Mesenchymal stem cell (in vitro differentiated cells and primary cell): ENCODE measurements around the gene RSRP1.
"Not testable (repeated sequence)": the region's sequence is repeated elsewhere in the genome, so short reads cannot be mapped to it uniquely, and the experiment has no call there.

ENCODE experiments used
- DNase-seq: peaks from one replicate; pipeline ENCODE4 v3.0.0-alpha.2; 2013
- H2AFZ ChIP-seq: one replicate; pipeline ENCODE4 v1.6.1; 2013; ENCODE audit warnings: low read depth, mild to moderate bottlenecking, control low read depth, inconsistent platforms, low read length, moderate library complexity
- H2AK5ac ChIP-seq: 2 replicates; pipeline ENCODE4 v1.6.1; 2013; ENCODE audit warnings: low read length, moderate library complexity, mild to moderate bottlenecking, inconsistent platforms; ENCODE audit not compliant: severe bottlenecking
- H2BK120ac ChIP-seq: one replicate; pipeline ENCODE4 v1.6.1; 2013; ENCODE audit warnings: low read depth, mild to moderate bottlenecking, inconsistent platforms, low read length, moderate library complexity
- H2BK12ac ChIP-seq, 2 experiments: one replicate each; pipeline ENCODE4 v1.6.1; 2013; ENCODE audit warnings: inconsistent platforms in 2 of 2, low read length in 2 of 2, mild to moderate bottlenecking in 2 of 2, moderate library complexity in 2 of 2, control low read depth in 1 of 2
- H2BK15ac ChIP-seq: one replicate; pipeline ENCODE4 v1.6.1; 2013; ENCODE audit warnings: mild to moderate bottlenecking, low read depth, inconsistent platforms; ENCODE audit not compliant: poor library complexity, severe bottlenecking
- H2BK5ac ChIP-seq: 2 replicates; pipeline ENCODE4 v1.6.1; 2013; ENCODE audit warnings: low read depth, mild to moderate bottlenecking, low read length, control low read depth, inconsistent platforms; ENCODE audit not compliant: poor library complexity, severe bottlenecking
- H3K14ac ChIP-seq, 2 experiments: one replicate each; pipeline ENCODE4 v1.6.1; 2013; ENCODE audit warnings: inconsistent platforms in 2 of 2, low read length in 2 of 2, control low read depth in 1 of 2, mild to moderate bottlenecking in 1 of 2, moderate library complexity in 1 of 2
- H3K18ac ChIP-seq, 2 experiments: one replicate each; pipeline ENCODE4 v1.6.1; 2013; ENCODE audit warnings: inconsistent platforms in 2 of 2, low read length in 2 of 2, control low read depth in 1 of 2, low read depth in 1 of 2, mild to moderate bottlenecking in 1 of 2
- H3K23ac ChIP-seq, 2 experiments: one replicate each; pipeline ENCODE4 v1.6.1; 2013; ENCODE audit warnings: inconsistent platforms in 2 of 2, low read length in 2 of 2, mild to moderate bottlenecking in 2 of 2, moderate library complexity in 2 of 2, control low read depth in 1 of 2
- H3K27ac ChIP-seq: 2 replicates; pipeline ENCODE4 v1.5.1; 2013; ENCODE audit warnings: mild to moderate bottlenecking, moderate library complexity, low read length, control low read depth, inconsistent platforms; ENCODE audit not compliant: poor library complexity, severe bottlenecking
- H3K27me3 ChIP-seq, 2 experiments: 2 replicates each; pipeline versions ENCODE4 v1.6.1 to v1.7.0; 2013; ENCODE audit warnings: low read length in 2 of 2, mild to moderate bottlenecking in 2 of 2, moderate library complexity in 2 of 2, control low read depth in 1 of 2, inconsistent platforms in 1 of 2; ENCODE audit not compliant: control insufficient read depth in 1 of 2, insufficient read depth in 1 of 2
- H3K36me3 ChIP-seq, 2 experiments: 2 replicates each; pipeline versions ENCODE4 v1.6.1 to v1.7.0; 2013; ENCODE audit warnings: low read length in 2 of 2, control low read depth in 1 of 2, inconsistent platforms in 1 of 2, low read depth in 1 of 2, mild to moderate bottlenecking in 1 of 2; ENCODE audit not compliant: insufficient read depth in 2 of 2, control insufficient read depth in 1 of 2
- H3K4ac ChIP-seq, 2 experiments: one replicate each; pipeline ENCODE4 v1.6.1; 2013; ENCODE audit warnings: inconsistent platforms in 2 of 2, low read length in 2 of 2, mild to moderate bottlenecking in 2 of 2, moderate library complexity in 2 of 2, control low read depth in 1 of 2, low read depth in 1 of 2
- H3K4me1 ChIP-seq: 2 replicates; pipeline ENCODE4 v1.6.1; 2013; ENCODE audit warnings: low read depth, low read length, control low read depth; ENCODE audit not compliant: control insufficient read depth, insufficient read depth
- H3K4me2 ChIP-seq: 2 replicates; pipeline ENCODE4 v1.6.1; 2013; ENCODE audit warnings: low read length, mild to moderate bottlenecking, inconsistent platforms; ENCODE audit not compliant: poor library complexity, severe bottlenecking
- H3K4me3 ChIP-seq, 2 experiments: 2 replicates each; pipeline versions ENCODE4 v1.5.1 to v1.7.0; 2013; ENCODE audit warnings: low read length in 2 of 2, mild to moderate bottlenecking in 2 of 2, control low read depth in 1 of 2, low read depth in 1 of 2; ENCODE audit not compliant: insufficient read depth in 1 of 2
- H3K79me1 ChIP-seq: replicated peaks from 2 replicates; pipeline ENCODE4 v1.6.1; 2013; ENCODE audit warnings: mild to moderate bottlenecking, control low read depth, low read length, inconsistent platforms; ENCODE audit not compliant: poor library complexity, severe bottlenecking
- H3K9ac ChIP-seq: 2 replicates; pipeline ENCODE4 v1.7.0; 2013; ENCODE audit warnings: mild to moderate bottlenecking, low read length, moderate library complexity
- H3K9me3 ChIP-seq: 2 replicates; pipeline ENCODE4 v1.7.0; 2013; ENCODE audit warnings: mild to moderate bottlenecking, low read length; ENCODE audit not compliant: control insufficient read depth
- H4K8ac ChIP-seq: one replicate; pipeline ENCODE4 v1.6.1; 2013; ENCODE audit warnings: inconsistent platforms, mild to moderate bottlenecking, low read length, moderate library complexity
- H4K91ac ChIP-seq: one replicate; pipeline ENCODE4 v1.6.1; 2013; ENCODE audit warnings: mild to moderate bottlenecking, low read length, inconsistent platforms
- WGBS: methylation state at CpG from one replicate; pipeline ENCODE4 v1.1.7; 2013; ENCODE audit warnings: mixed read lengths; 5-methylcytosine and 5-hydroxymethylcytosine counted together

Gene RSRP1

DNA sequence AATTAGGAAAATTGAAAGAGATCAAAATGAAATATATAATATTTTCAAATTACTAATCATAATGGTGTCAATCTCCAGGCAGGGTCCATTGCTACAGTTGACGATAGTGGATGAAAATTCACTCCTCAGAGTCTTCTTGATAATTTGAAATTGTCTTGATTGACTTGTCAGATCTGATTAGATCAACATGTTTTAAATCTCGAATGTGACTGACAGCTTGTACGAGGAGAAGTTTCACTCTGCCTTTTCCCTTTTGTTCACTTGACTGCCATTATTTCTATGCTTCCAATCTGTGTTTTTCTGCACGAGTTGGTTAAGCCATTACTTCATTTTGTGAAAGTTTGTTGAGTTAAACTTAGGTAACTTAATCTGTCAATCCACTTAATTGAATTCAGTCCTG is 28.4 kb upstream of the RSRP1 start:
- H3K36me3 ChIP-seq, H3K18ac ChIP-seq, DNase-seq, H4K91ac ChIP-seq, H3K27ac ChIP-seq, H3K79me1 ChIP-seq, H2AFZ ChIP-seq, H4K8ac ChIP-seq, H2BK120ac ChIP-seq, H3K4ac ChIP-seq, H3K4me1 ChIP-seq, H3K9me3 ChIP-seq, H3K14ac ChIP-seq, H2BK15ac ChIP-seq, H2BK12ac ChIP-seq, H2AK5ac ChIP-seq, H3K9ac ChIP-seq, H3K4me2 ChIP-seq, H2BK5ac ChIP-seq, H3K27me3 ChIP-seq, H3K23ac ChIP-seq, H3K4me3 ChIP-seq: not testable (repeated sequence)
- 90% methylated on average over 2 of the region's 4 CpGs for WGBS

GRCh38 chr1:25272238-25272637 is 25.0 kb upstream of the RSRP1 start, which contains the start of gene RHD:
RHD (plus strand) TSS chr1:25272509; CDS start chr1:25272548, 39 bp downstream.
- H3K36me3 ChIP-seq, H2AK5ac ChIP-seq, H3K4me3 ChIP-seq, H3K79me1 ChIP-seq, H3K18ac ChIP-seq, H3K4me2 ChIP-seq, H2BK5ac ChIP-seq, H3K23ac ChIP-seq, H3K27ac ChIP-seq, H3K9ac ChIP-seq, H3K4me1 ChIP-seq, H2BK12ac ChIP-seq, H4K8ac ChIP-seq, H3K9me3 ChIP-seq, H2BK15ac ChIP-seq, DNase-seq, H2AFZ ChIP-seq, H3K27me3 ChIP-seq, H3K4ac ChIP-seq, H3K14ac ChIP-seq, H2BK120ac ChIP-seq, H4K91ac ChIP-seq: not testable (repeated sequence)
- 74% methylated on average over 3 of the region's 8 CpGs for WGBS

- Histone ChIP-seq H3K18ac (peak overlapping the region in 1 of 2 experiments; percentile 12), H3K4ac (peak overlapping the region in 1 of 2 experiments; percentile 61), H3K4me2 (peak overlapping the region; percentile 53), H4K8ac (peak overlapping the region; percentile 35), H2AFZ (peak overlapping the region; percentile 77)
- H3K9me3 ChIP-seq, H3K36me3 ChIP-seq, H2BK12ac ChIP-seq, H3K4me3 ChIP-seq, H3K4me1 ChIP-seq, H2AK5ac ChIP-seq, H3K27me3 ChIP-seq, H2BK5ac ChIP-seq, H3K23ac ChIP-seq, H3K14ac ChIP-seq, DNase-seq, H3K27ac ChIP-seq, H4K91ac ChIP-seq, H2BK120ac ChIP-seq, H3K79me1 ChIP-seq, H2BK15ac ChIP-seq, H3K9ac ChIP-seq: not testable (repeated sequence)
- 31% methylated on average over 9 of the region's 14 CpGs for WGBS
Measured at GRCh38 chr1:25268143-25268760, 21.0 kb upstream of the RSRP1 start.

GRCh38 chr1:25267288-25268142 is 20.3 kb upstream of the RSRP1 start:
- not testable (repeated sequence) for H3K4me1 ChIP-seq, H4K91ac ChIP-seq, H3K79me1 ChIP-seq, H2AK5ac ChIP-seq, H3K27me3 ChIP-seq, H3K36me3 ChIP-seq, H2BK120ac ChIP-seq, H3K23ac ChIP-seq, H3K9me3 ChIP-seq, H2BK12ac ChIP-seq
- Histone ChIP-seq H3K14ac (peak overlapping the region in 1 of 2 experiments; percentile 93), H3K4me2 (peak overlapping the region; percentile 53), H3K18ac (peak overlapping the region; percentile 70 to 94), H3K4me3 (peak overlapping the region in 1 of 2 experiments; percentile 74), H3K27ac (peak overlapping the region; percentile 92), H4K8ac (peak overlapping the region; percentile 85), H3K4ac (peak overlapping the region in 1 of 2 experiments; percentile 61), H2BK5ac (peak overlapping the region; percentile 79), H3K9ac (peak overlapping the region; percentile 57), H2AFZ (peak overlapping the region; percentile 77), H2BK15ac (peak overlapping the region; percentile 28)
- 0% methylated on average over 5 of the region's 56 CpGs for WGBS
- peak; percentile 84 for DNase-seq
